Activated T-cell treated with anti-CD3 and anti-CD28 coated beads, Interleukin-2, amount 50 U/mL, for 4 hours (primary cell): Measurements from ENCODE around the gene ARL3. TPM values are rescaled to one million over a fixed set of nuclear protein-coding genes. Genes with fewer than 3 reads are reported as not detected.
"Not testable (repeated sequence)": the region's sequence is repeated elsewhere in the genome, so short reads cannot be mapped to it uniquely, and the experiment has no call there.

Source experiments
- ATAC-seq, 2 donors: fragments of 200-7000 bp; cut with Tn5 transposase; one replicate each; pipeline ENCODE4 v1.10.0; 2021
- DNase-seq: peaks from one replicate; pipeline ENCODE4 v3.0.0-alpha.2; 2020
- H3K27me3 Mint-ChIP-seq: one replicate; pipeline ENCODE4 v1.8.0; 2021; ENCODE audit warnings: low read depth, mixed read lengths
- H3K36me3 Mint-ChIP-seq: one replicate; pipeline ENCODE4 v1.8.0; 2022; ENCODE audit warnings: mixed read lengths; ENCODE audit not compliant: insufficient read depth
- H3K4me1 Mint-ChIP-seq: one replicate; pipeline ENCODE4 v1.8.0; 2021; ENCODE audit warnings: low read depth, mixed read lengths
- H3K4me3 Mint-ChIP-seq: one replicate; pipeline ENCODE4 v1.8.0; 2021; ENCODE audit warnings: mild to moderate bottlenecking, moderate library complexity, mixed read lengths
- H3K9me3 Mint-ChIP-seq: one replicate; pipeline ENCODE4 v1.8.0; 2021; ENCODE audit warnings: mixed read lengths
- total RNA-seq, 3 donors: library from RNA; stranded (reverse); gene quantifications; one replicate each; pipeline ENCODE4 v1.2.1, GENCODE V29; 2021

ARL3 gene, protein sequence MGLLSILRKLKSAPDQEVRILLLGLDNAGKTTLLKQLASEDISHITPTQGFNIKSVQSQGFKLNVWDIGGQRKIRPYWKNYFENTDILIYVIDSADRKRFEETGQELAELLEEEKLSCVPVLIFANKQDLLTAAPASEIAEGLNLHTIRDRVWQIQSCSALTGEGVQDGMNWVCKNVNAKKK
- 1 to 10 TPM; 3.2 to 4.8 (median 3.3) TPM for total RNA-seq

DNA sequence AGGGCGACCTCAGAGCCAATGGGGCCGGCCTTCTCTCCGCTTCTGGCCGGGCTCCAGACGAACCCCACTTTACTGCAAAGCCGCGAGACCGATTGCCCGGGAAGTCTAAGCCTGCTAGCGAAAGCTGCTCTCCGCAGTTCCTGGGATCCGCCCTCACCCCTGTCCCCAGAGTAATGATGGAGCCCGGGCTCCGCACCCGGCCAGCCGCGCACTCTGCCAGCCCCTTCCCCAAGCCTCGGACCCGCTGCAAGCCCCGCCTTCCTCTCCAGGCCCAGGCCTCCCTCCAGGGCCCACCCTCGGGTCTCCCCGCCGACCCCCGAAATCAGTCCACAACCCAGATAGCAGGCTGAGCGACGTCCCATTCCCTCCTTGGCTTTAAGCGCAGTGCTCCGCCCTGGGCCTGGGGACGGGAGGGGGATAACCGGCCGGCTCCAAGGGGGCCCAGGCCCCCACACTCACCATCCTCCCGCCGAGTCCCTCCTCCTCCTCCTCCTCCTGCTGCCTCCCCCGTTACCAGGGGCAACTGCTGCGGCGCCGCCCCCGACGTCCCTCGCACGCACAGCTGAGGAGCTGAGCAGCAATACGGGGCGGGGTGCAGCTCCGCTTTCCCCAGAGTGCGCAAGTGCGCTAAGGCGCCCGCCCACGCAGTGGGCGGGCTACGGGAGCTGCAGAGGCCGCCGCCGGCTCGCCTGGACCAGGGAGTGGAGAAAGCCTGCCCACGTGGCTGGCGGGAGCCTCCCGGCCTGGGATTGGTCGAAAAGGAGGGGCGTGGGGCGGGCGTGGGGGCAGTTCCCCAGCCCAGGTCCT, at the start of gene ARL3:
ARL3 (minus strand) TSS at position 584 of the 807 bp plus-strand sequence; CDS start at position 462, 122 bp downstream.
- Mint-ChIP-seq H3K4me3 (peak within 1 kb of the TSS; percentile 95), H3K9me3 (no peaks in the 10 kb centered on the region), H3K36me3 (peaks cover 9% of the 10 kb centered on the region), H3K27me3 (no peaks in the 10 kb centered on the region), H3K4me1 (peaks cover 51% of the 10 kb centered on the region)
- ATAC-seq (peak; percentile 85), DNase-seq (peak; percentile 95)

DNA sequence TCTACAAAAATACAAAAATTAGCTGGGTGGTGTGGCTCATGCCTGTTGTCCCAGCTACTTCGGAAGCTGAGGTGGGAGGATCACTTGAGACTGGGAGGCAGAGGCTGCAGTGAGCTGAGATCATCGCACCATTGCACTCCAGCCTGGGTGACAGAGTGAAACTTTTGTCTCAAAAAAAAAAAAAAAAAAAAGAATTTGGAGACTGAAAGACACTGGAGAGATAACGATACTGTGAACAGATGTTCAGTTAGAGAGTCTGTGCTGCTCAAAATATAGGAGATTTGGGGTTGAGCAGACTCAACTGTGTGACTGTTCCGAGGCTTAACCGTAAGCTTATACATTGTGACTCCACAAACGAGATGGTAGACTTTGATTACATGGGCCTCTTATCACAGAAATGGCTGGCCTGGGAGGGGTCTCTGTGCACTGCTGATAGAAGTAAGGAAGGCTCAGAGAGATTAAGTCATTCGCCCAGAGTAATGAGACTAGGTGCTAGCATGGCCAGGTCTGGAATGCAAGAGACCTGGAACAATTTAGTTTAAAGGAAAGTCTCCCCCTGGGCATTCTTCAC, 48.9 kb upstream of the ARL3 start:
- H3K27me3 Mint-ChIP-seq = no peaks in the 10 kb centered on the region
- H3K9me3 Mint-ChIP-seq = no peaks in the 10 kb centered on the region
- ATAC-seq = no peak
- no peak overlapping the region for H3K4me3 Mint-ChIP-seq
- H3K4me1 Mint-ChIP-seq = peaks cover 25% of the 10 kb centered on the region
- no peak for DNase-seq
- H3K36me3 Mint-ChIP-seq = peaks cover 35% of the 10 kb centered on the region

DNA sequence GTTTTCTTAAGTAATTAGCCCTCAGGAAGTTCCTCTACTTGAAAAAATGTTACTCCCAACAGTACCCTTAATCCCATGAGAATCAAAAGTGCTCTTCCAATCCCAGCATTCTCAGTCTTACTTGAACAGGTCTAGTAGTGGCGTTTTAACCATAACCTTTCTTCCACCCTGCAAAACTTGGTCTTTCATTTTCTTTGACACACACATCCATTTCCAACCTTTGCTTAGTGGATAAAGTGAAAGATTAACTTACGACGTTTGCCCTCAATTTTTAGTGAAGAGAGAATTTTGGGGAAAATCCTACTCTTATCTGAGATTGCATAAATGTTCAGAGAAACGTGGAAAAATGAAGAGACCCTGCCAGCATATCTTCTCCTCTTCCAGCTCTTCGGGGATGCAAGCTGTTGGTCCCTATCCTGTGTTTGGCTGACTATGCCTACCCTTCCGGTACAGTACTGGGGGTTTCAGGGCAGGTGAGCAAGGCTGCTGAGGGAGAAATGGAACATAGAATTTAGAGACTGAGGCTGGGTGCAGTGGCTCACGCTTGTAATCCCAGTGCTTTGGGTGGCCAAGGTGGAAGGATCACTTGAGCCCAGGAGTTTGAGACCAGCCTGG, 48.3 kb upstream of the ARL3 start:
- Mint-ChIP-seq H3K4me1 (peaks cover 22% of the 10 kb centered on the region), H3K4me3 (no peak overlapping the region), H3K27me3 (no peaks in the 10 kb centered on the region), H3K36me3 (peaks cover 35% of the 10 kb centered on the region), H3K9me3 (no peaks in the 10 kb centered on the region)
- DNase-seq (no peak), ATAC-seq (no peak)

DNA sequence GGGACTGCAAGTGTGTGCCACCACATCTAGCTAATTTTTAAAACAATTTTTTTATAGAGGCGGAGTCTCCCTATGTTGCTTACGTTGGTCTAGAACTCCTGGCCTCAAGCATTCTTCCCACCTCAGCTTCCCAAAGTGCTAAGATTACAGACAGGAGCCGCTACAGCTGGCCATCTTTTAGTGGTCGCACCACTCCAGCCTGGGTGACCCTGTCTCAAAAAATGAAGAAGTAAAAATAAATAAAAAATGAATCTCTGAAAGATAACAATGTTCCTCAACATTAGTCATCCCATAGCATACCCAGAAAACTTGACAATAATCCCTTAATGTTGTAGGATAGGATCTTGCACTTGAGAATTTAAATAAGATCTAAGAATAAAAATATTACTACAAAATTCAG, 47.8 kb upstream of the ARL3 start:
- peaks cover 33% of the 10 kb centered on the region for H3K36me3 Mint-ChIP-seq
- ATAC-seq (no peak), DNase-seq (no peak)
- no peaks in the 10 kb centered on the region for H3K27me3 Mint-ChIP-seq
- no peaks in the 10 kb centered on the region for H3K9me3 Mint-ChIP-seq
- H3K4me3 Mint-ChIP-seq = no peak overlapping the region
- H3K4me1 Mint-ChIP-seq = peaks cover 19% of the 10 kb centered on the region

DNA sequence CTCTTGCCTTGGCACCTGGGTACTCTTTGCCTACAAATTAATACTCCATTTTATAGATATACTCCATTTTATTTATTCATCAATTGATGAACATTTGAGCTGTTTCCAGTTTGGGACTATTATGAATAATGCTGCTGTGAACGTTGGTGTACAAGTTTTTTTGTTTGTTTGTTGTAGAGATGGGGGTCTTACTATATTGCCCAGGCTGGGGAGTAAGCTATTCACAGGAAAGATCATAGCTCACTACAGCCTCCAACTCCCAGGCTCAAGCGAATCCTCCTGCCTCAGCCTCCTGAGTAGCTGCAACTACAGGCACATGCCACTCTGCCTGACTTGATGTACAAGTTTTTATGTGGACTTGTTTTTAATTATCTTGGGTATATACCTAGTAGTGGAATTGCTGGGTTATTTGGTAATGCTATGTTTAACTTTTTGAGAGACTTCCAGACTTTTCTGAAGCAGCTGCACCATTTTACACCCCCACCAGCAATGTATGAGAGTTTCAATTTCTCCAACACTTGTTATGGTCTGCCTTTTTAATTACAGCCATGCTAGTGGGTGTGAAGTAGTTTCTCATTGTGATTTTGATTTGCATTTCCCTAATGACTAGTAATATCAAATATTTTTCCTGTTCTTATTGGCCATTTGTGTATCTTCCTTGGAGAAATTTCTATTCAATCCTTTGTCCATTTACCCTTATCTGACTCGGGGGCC, 45.5 kb upstream of the ARL3 start:
- ATAC-seq (no peak), DNase-seq (no peak)
- Mint-ChIP-seq H3K36me3 (peaks cover 24% of the 10 kb centered on the region), H3K4me3 (no peak overlapping the region), H3K27me3 (no peaks in the 10 kb centered on the region), H3K4me1 (peaks cover 20% of the 10 kb centered on the region), H3K9me3 (no peaks in the 10 kb centered on the region)

DNA sequence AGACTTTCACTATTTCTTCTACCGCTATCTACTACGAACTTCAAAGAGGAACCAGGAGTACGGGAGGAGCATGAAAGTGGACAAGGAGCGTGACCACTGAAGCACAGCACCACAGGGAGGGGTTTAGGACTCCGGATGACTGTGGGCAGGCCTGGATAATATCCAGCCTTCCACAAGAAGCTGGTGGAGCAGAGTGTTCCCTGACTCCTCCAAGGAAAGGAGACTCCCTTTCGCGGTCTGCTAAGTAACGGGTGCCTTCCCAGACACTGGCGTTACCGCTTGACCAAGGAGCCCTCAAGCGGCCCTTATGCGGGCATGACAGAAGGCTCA, 44.7 kb upstream of the ARL3 start:
- Mint-ChIP-seq H3K36me3 (peaks cover 22% of the 10 kb centered on the region), H3K4me1 (peaks cover 20% of the 10 kb centered on the region)
- not testable (repeated sequence) for H3K27me3 Mint-ChIP-seq, H3K4me3 Mint-ChIP-seq, ATAC-seq, H3K9me3 Mint-ChIP-seq, DNase-seq

DNA sequence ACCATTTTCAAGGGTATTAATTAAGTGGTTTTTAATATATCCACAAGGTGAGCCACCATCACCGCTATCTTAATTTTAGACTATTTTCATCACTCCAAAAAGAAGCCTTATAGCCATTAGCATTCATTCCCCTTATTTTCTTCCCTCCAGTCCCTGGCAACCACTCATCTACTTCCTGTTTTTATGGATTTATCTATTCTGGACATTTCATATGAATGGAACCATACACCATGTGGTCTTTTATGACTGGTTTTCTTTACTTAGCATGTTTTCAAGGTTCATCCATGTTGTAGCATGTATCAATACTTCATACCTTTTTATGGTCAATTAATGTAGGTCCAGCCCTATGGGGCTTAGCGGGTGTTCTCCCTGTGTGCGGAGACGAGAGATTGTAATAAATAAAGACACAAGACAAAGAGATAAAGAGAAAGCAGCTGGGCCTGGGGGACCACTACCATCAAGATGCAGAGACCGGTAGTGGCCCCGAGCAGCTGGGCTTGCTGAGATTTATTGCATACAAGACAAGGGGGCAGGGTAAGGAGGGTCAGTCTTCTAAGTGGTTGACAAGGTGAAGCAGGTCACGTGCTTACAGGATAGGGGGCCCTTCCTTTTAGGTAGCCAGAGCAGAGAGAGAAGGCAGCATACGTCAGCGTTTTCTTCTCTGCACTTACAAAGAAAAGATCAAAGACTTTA, 44.2 kb upstream of the ARL3 start:
- Mint-ChIP-seq H3K9me3 (no peaks in the 10 kb centered on the region), H3K4me1 (peaks cover 24% of the 10 kb centered on the region)

DNA sequence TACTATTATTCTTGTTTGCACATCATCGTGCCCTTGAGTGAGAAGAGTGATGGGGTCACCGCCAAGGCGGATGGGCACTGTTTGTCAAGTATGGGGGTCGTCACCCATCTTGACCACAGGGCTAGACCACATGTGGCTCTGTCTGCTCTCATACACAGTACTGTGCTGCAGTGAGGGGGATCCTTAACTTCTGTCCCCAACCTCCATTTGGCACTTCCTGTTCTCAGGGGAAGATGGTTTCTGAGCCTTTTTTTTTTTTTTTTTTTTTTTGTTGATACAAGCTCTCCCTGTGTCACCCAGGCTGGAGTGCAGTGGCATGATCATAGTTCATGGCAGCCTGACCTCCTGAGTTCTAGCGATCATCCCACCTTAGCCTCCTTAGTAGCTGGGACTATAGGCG, 43.1 kb upstream of the ARL3 start:
- Mint-ChIP-seq H3K4me1 (peaks cover 35% of the 10 kb centered on the region), H3K9me3 (no peaks in the 10 kb centered on the region), H3K36me3 (peaks cover 22% of the 10 kb centered on the region), H3K27me3 (no peaks in the 10 kb centered on the region), H3K4me3 (no peak overlapping the region)
- ATAC-seq = no peak
- no peak for DNase-seq

More for the DNA sequence above, 44.2 kb upstream of the ARL3 start:
- Mint-ChIP-seq H3K4me3 (no peak overlapping the region), H3K36me3 (peaks cover 22% of the 10 kb centered on the region), H3K27me3 (no peaks in the 10 kb centered on the region)
- ATAC-seq (no peak), DNase-seq (no peak)

DNA sequence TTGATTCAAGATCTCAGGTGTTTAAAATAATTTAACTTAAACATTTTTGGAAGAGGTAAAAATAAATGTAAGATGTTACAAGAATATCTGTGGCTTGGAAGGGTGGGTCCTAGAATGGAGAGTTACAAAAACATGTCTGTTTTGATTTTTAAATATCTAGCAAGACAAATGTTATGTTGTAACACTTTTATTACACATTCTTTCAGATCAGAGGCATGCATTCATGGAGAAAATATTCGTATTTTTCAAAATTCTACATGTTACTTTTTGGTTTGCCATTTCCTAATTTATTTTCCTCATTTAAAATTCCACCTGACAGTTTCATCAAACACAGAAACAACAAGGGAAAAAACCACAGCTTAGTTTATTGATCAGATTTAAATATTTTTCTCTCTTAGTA, 39.5 kb upstream of the ARL3 start:
- Mint-ChIP-seq H3K27me3 (no peaks in the 10 kb centered on the region), H3K9me3 (no peaks in the 10 kb centered on the region), H3K4me1 (peaks cover 44% of the 10 kb centered on the region), H3K36me3 (peaks cover 13% of the 10 kb centered on the region), H3K4me3 (no peak overlapping the region)
- no peak for ATAC-seq
- DNase-seq = no peak

DNA sequence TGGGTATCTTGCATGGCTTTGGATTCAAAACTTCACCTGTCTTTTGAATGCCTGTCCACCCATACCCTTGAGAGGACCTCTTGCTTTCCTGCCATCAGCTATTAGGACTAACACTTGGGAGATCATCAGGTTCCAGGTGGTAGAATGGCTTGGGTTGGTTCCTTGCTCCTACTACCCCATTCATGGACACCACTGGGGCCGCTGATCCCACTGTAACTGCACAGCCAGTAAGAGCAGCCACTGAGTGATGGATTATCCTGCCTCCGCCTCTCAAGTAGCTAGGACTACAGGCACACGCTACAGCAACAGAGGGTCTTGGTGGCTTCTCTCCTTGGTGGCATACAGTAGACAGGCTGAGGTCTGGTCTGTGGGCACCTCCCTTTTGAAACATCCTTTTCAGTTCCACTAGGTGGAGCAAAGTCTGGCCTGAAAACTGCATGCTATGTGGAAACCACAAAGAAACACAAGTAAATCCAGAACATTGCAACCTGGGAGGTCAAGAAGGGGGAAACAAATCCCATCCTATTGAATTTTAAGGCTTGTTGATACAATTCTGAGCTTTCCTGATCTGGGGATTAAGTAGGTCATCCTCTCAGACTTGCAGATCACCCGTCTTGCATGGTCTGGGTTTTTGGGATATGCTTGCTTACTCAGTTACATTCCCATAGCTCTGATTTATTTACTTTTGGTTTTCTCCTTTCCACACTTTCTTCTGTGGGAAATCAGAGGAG, 38.9 kb upstream of the ARL3 start:
- Mint-ChIP-seq H3K27me3 (no peaks in the 10 kb centered on the region), H3K9me3 (no peaks in the 10 kb centered on the region), H3K4me1 (peaks cover 44% of the 10 kb centered on the region), H3K4me3 (no peak overlapping the region), H3K36me3 (peaks cover 13% of the 10 kb centered on the region)
- ATAC-seq = peak; percentile 66 to 72
- no peak for DNase-seq

DNA sequence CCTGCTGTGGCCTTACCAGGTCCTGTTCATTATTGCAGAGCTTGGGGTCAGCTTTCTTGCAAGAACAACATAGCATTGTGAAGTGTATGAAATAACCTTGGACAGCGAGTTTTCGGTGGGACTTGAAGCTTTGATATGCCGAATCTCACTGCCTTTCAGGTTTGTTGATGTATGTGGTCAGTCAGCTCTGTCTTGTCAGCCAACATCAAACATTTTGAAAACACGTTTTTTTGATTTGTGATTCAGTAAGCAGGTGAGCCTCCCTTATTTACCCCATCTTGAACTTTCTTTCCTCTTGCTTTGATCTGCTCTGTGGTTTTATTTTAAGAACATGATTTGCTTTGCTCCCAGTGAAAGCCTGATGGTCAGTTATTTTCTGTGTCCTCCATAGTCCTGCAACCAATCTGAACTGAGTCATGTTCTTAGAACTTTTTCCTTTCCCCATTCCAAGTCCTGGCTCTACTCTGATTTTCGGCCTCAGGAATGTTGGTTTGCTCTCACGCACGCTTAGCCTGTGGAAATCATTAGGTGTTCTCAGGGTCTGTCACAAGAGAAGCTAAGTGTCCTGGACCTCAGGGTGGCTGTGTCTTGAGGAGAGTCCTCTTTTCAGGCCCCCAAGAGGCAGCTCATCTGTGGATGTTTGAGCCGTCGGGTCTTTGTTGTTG, 38.2 kb upstream of the ARL3 start:
- H3K9me3 Mint-ChIP-seq = no peaks in the 10 kb centered on the region
- H3K4me1 Mint-ChIP-seq = peaks cover 43% of the 10 kb centered on the region
- peaks cover 13% of the 10 kb centered on the region for H3K36me3 Mint-ChIP-seq
- no peak overlapping the region for H3K4me3 Mint-ChIP-seq
- DNase-seq = no peak
- no peak for ATAC-seq
- no peaks in the 10 kb centered on the region for H3K27me3 Mint-ChIP-seq

DNA sequence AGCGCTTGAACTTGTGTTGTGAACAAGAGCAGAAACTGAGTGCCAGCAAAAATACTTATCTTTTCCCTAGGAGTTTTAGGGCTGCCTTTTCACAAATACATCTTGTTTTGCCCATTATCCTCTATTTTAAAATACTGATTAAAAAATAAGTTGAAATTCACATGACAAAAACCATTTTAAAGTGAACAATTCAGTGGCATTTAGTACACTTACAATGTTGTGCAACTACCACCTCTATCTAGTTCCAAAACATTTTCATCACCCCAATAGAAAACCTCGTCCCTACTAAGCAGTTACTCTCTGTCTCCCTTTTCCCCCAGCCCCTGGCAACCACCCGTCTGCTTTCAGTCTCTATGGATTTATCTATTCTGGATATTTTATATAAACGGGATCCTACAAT, 31.0 kb upstream of the ARL3 start:
- peaks cover 47% of the 10 kb centered on the region for H3K4me1 Mint-ChIP-seq

More for the DNA sequence above, 31.0 kb upstream of the ARL3 start:
- Mint-ChIP-seq H3K4me3 (peak overlapping the region; percentile 97), H3K27me3 (no peaks in the 10 kb centered on the region), H3K9me3 (peaks cover 4% of the 10 kb centered on the region), H3K36me3 (peaks cover 5% of the 10 kb centered on the region)
- DNase-seq (no peak), ATAC-seq (no peak)
